ENCODE results near the gene RGP1. TPM values are rescaled to one million over a fixed set of nuclear protein-coding genes. Genes with fewer than 3 reads are reported as not detected.

The RGP1 gene

GRCh38 chr9:35797311-35798109 is 48.4 kb downstream of the RGP1 start:
- no peak overlapping the region for H3K9ac ChIP-seq (ENCODE audit: low read depth, low read length)
- peaks cover 46% of the 10 kb centered on the region for H3K4me1 ChIP-seq (ENCODE audit: control insufficient read depth, insufficient read depth, low read length)

DNA sequence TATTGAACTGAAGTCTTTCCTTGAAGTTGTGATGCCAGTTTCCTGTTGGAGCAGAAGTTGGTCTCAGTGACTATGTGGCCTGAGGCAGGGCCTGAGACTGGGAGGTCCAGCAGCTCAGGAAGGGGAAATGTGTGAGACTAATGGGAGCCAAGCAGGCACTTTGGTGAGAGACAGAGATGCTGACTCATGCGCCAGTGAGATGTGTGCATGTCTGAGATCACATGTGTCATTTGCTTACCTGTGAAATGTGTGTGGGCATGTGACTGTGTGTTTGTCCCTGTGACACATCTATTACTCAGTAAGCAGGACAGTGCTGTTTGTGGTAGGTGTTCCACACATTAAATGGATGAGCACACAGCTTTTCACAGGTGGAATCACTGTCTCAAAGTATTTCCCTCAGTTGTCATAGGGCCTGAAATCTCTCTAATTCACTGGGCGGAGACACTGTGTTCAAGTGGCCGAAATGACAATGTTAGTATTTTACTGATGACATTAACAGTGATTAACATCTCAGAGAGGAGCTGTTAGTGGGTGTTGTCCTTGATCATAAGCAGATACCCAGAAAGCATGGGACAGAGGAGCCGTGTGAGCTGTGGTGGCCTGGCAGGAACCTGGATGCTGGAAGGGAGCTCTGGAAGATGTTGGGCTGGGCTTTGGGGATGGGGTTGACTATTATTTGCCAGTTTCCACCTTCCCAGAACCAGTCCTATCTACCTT is 49.7 kb downstream of the RGP1 start:
- Histone ChIP-seq H3K36me3 (ENCODE audit: insufficient read depth, low read length) (peaks cover 25% of the 10 kb centered on the region), H3K4me3 (ENCODE audit: low read length) (no peak overlapping the region), H3K9ac (ENCODE audit: low read depth, low read length) (no peak overlapping the region), H3K4me2 (ENCODE audit: low read length) (no peak overlapping the region), H3K9me3 (replicated peaks; ENCODE audit: low read length) (no peaks in the 10 kb centered on the region), H3K27me3 (ENCODE audit: control insufficient read depth, insufficient read depth, low read length) (no peaks in the 10 kb centered on the region), H3K4me1 (ENCODE audit: control insufficient read depth, insufficient read depth, low read length) (peaks cover 33% of the 10 kb centered on the region)

More at GRCh38 chr9:35797311-35798109, 48.4 kb downstream of the RGP1 start:
- H3K9me3 ChIP-seq (replicated peaks; ENCODE audit: low read length), result no peaks in the 10 kb centered on the region
- peaks cover 23% of the 10 kb centered on the region for H3K36me3 ChIP-seq (ENCODE audit: insufficient read depth, low read length)
- no peaks in the 10 kb centered on the region for H3K27me3 ChIP-seq (ENCODE audit: control insufficient read depth, insufficient read depth, low read length)
- no peak overlapping the region for H3K4me2 ChIP-seq (ENCODE audit: low read length)
- no peak overlapping the region for H3K4me3 ChIP-seq (ENCODE audit: low read length)

DNA sequence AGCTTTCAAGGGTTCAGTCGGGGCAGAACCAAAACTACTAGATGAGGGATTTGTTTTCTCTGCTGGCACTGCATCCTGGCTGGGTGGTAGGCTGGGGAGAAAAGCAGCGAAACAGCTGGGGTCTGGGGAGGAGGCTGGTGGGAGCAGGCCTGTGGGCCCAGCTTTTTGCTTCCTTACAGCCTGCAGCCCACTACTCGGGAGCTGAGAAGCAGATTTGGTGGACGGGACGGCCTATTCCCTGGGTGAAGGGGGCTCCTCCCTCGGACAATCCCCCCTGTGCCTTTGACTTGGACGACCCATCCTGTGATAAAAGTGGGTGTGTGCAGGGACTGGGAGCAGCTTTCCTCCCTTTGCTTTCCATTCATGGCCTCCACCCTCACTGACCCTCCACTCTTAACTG is 51.4 kb downstream of the RGP1 start:
- H3K36me3 ChIP-seq (ENCODE audit: insufficient read depth, low read length), result peaks cover 31% of the 10 kb centered on the region

DNA sequence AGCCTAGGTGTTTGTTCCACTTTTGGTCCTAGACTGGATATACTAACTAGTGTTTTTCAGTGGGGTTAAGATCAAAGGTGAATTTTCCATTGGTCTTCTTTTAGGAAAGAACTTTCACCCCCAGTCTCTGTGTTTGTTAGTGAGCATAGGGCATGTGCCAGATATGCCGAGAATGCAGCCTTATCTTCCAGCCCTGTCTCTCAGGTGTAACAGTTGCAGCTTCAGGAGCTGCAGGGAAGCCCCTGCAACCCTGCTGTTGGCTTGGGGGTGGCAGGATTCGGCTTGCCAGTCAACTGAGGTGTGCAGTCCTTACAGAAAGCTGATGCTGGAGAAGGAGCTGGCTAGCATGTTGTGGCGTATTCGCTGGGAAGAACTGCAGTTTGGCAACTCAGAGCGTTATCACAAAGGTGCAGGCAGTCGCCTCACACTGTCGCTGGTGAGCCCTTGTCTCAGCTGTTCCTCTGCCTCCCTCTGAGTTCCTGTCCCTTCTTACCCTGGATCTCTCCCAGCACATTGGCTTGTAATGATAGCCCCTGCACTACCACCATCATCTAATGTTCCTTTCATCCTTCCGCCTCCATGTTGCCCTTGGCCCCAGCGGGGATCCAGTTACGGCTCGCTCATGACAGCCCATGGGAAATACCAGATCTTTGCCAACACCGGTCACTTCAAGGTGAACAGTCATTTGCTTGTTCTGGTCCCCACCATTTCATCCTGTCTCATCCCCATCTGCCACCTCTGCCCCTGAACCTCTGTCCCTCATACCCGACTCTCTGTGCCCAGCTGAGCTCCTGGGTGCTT is 52.4 kb downstream of the RGP1 start:
- H3K9me3 ChIP-seq (replicated peaks; ENCODE audit: low read length), result no peaks in the 10 kb centered on the region
- H3K27me3 ChIP-seq (ENCODE audit: control insufficient read depth, insufficient read depth, low read length), result no peaks in the 10 kb centered on the region
- no peak overlapping the region for H3K4me3 ChIP-seq (ENCODE audit: low read length)
- no peak overlapping the region for H3K9ac ChIP-seq (ENCODE audit: low read depth, low read length)
- H3K4me1 ChIP-seq (ENCODE audit: control insufficient read depth, insufficient read depth, low read length), result peaks cover 12% of the 10 kb centered on the region
- H3K36me3 ChIP-seq (ENCODE audit: insufficient read depth, low read length), result peaks cover 41% of the 10 kb centered on the region
- no peak overlapping the region for H3K4me2 ChIP-seq (ENCODE audit: low read length)

More for the DNA sequence above, 51.4 kb downstream of the RGP1 start:
- H3K4me2 ChIP-seq (ENCODE audit: low read length), result no peak overlapping the region
- H3K9ac ChIP-seq (ENCODE audit: low read depth, low read length), result no peak overlapping the region
- H3K9me3 ChIP-seq (replicated peaks; ENCODE audit: low read length), result no peaks in the 10 kb centered on the region
- H3K27me3 ChIP-seq (ENCODE audit: control insufficient read depth, insufficient read depth, low read length), result no peaks in the 10 kb centered on the region
- no peak overlapping the region for H3K4me3 ChIP-seq (ENCODE audit: low read length)
- peaks cover 16% of the 10 kb centered on the region for H3K4me1 ChIP-seq (ENCODE audit: control insufficient read depth, insufficient read depth, low read length)

DNA sequence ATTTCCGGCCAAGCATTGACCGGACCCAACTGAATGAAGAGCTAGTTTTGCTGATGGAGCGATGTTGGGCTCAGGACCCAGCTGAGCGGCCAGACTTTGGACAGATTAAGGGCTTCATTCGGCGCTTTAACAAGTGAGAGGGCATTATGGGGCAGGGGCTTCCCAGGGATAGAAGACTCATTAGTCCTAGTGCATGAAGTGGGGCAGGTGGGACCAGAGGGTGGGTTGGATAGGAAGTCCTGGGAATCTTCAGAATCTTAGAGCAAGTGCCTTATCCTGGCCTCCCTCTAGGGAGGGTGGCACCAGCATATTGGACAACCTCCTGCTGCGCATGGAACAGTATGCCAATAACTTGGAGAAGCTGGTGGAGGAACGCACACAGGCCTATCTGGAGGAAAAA is 57.0 kb downstream of the RGP1 start:
- Histone ChIP-seq H3K36me3 (ENCODE audit: insufficient read depth, low read length) (peaks cover 53% of the 10 kb centered on the region), H3K4me3 (ENCODE audit: low read length) (no peak overlapping the region), H3K9ac (ENCODE audit: low read depth, low read length) (no peak overlapping the region), H3K4me2 (ENCODE audit: low read length) (no peak overlapping the region), H3K4me1 (ENCODE audit: control insufficient read depth, insufficient read depth, low read length) (peaks cover 2% of the 10 kb centered on the region), H3K9me3 (replicated peaks; ENCODE audit: low read length) (no peaks in the 10 kb centered on the region), H3K27me3 (ENCODE audit: control insufficient read depth, insufficient read depth, low read length) (no peaks in the 10 kb centered on the region)

Small RNA genes lying within 50 kb of the gene (small RNA-seq; reads per million reads assigned to genes)
- not detected for gene MIR6853
